Activated T-cell treated with anti-CD3 and anti-CD28 coated beads, Interleukin-2, amount 50 U/mL, for 72 hours (primary cell): ENCODE measurements around the gene TMEM87B. TPM values are rescaled to one million over a fixed set of nuclear protein-coding genes. Genes with fewer than 3 reads are reported as not detected.
A peak's percentile ranks its signal among the peaks of the same experiment; 100 is the strongest.

Experiments used
- ATAC-seq, 2 donors: fragments of 150-1000 bp; cut with Tn5 transposase; replicated peaks in 1 of 2; 2 replicates each; pipeline ENCODE4 v1.10.0; 2021; ENCODE audit warnings: moderate library complexity in 2 of 2, mild to moderate bottlenecking in 1 of 2
- DNase-seq, 2 donors: peaks; one replicate each; pipeline ENCODE4 v3.0.0; 2021 to 2022; ENCODE audit warnings: mixed read lengths in 1 of 2
- H3K27ac Mint-ChIP-seq: one replicate; pipeline ENCODE4 v1.8.0; 2022; ENCODE audit warnings: mild to moderate bottlenecking, moderate library complexity, mixed read lengths
- H3K27me3 Mint-ChIP-seq: one replicate; pipeline ENCODE4 v1.8.0; 2022; ENCODE audit warnings: low read depth, mixed read lengths
- H3K36me3 Mint-ChIP-seq, 2 donors: one replicate each; pipeline ENCODE4 v1.8.0; 2022; ENCODE audit warnings: mixed read lengths in 2 of 2, mild to moderate bottlenecking in 1 of 2; ENCODE audit not compliant: insufficient read depth in 2 of 2
- H3K4me1 Mint-ChIP-seq: one replicate; pipeline ENCODE4 v1.8.0; 2022; ENCODE audit warnings: low read depth, mixed read lengths
- H3K4me3 Mint-ChIP-seq, 2 donors: one replicate each; pipeline ENCODE4 v1.8.0; 2022; ENCODE audit warnings: mild to moderate bottlenecking in 2 of 2, mixed read lengths in 2 of 2, moderate library complexity in 2 of 2
- H3K9me3 Mint-ChIP-seq, 2 donors: one replicate each; pipeline ENCODE4 v1.8.0; 2022; ENCODE audit warnings: mixed read lengths in 2 of 2
- total RNA-seq, 2 donors: library from RNA; stranded (reverse); gene quantifications; one replicate each; pipeline ENCODE4 v1.2.3, GENCODE V29; 2022

TMEM87B gene
- total RNA-seq, 2 donors from 2014 or later: 31.2 to 36.4 TPM

DNA sequence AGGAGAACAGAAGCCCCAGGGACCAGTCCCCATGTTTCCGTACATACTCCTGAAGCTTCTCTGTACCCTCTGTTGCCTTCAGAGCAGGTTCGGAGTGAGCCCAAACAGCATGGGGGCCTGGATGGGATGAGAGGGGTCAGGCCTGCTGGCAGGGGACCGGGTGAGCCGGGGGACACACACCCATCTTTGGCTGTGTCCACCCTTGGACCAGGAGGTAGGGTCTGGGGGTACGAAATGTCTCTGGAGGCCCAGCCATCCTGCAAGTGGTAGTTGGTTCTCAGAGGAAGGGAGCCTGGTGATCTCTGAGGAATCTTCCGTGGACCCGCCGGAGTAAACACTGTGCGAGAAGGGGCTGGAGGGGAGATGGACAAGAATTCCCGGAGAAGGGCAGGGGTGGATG, 98.4 kb downstream of the TMEM87B start:
- Mint-ChIP-seq H3K4me1 (peaks cover 53% of the 10 kb centered on the region), H3K36me3 (no peaks in the 10 kb centered on the region), H3K4me3 (no peak overlapping the region), H3K27me3 (no peaks in the 10 kb centered on the region), H3K27ac (no peak overlapping the region), H3K9me3 (no peaks in the 10 kb centered on the region)
- DNase-seq (no peak), ATAC-seq (no peak)

DNA sequence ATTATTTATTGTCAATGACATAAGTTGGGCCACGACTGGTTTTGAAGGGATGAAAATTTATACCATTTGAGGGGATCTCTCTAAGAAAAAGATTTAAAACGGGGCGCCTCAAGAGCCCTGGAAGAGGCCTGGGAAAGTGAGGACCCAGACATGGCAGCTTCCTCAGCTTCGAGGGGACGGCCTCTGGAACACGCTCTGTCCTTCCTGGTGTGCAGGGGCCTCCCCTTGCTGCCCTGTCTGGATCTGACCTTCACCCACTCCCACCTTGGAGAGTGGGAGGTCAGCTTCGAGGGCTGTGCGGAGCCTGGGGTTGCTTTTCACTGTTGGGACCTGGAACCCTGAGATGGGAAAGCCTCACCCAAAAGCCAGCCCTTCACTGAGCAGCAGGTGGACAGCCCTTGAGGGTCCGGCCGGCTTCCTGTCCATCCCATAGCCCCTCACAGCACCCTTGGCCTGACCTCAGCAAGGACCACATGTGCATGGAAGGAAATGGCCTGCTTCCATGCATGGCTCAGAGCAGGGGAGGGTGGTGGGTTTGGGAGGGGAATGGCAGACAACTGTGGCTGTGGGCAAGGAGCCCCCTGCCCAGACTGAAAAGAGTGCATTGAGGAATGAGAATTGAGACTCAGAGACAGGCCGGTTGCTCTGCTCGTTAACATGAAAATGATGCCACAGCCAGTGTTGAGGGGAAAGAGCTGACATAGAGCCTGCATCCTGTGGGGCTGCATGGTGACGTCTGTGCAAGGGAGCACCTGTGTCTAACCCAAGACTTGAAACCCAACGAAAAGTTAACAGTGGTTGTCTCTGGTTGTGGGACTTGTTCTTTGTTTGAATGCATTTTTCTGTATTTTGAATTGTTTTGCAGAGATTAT, 99.4 kb downstream of the TMEM87B start:
- no peaks in the 10 kb centered on the region for H3K9me3 Mint-ChIP-seq
- H3K36me3 Mint-ChIP-seq: no peaks in the 10 kb centered on the region
- H3K4me1 Mint-ChIP-seq: peaks cover 53% of the 10 kb centered on the region
- H3K27me3 Mint-ChIP-seq: no peaks in the 10 kb centered on the region
- DNase-seq: peak; percentile 47 to 51
- peak overlapping the region; percentile 80 to 83 for H3K4me3 Mint-ChIP-seq
- ATAC-seq: peak; percentile 76 to 78
- H3K27ac Mint-ChIP-seq: peak overlapping the region; percentile 54

DNA sequence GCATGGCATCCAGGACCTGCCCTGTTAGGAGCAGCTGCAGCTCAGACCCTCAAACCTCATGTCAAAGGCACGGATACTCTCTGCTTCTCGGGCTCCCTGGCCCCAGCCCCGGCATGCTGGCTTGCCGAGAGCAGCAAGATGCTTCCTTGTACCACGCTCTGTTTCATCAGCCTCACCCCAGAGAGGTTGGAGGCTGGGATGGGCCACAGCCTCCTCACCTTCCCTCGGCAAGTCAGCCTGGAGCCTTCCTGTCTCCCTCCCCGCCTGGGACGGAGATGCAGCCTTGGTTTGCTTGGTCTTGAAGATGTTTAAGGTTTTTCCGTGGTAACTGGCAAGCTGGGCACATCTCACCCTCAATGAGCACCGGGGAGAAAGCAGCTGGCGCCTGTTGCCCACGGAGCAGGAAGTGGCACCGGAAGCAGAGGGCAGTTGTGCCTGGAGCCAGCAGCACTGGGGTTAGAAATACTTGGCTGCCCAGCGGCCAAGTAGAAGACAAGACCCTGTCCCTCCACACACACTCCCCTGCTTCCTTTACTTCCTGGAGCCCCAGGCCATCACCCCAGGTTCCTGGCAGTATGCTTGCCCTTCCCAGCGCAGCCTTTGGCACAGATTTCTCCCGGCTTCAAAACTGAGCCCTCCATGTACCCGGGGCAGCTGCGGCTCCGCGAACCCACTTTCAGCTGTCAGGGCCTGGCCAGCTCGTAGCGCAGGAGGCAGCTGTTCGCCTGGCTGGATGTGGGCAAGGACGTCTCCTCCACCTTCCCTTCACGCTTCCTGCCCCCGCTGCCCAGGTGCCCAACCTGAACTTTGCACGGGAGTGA, 100.5 kb downstream of the TMEM87B start:
- no peaks in the 10 kb centered on the region for H3K36me3 Mint-ChIP-seq
- no peaks in the 10 kb centered on the region for H3K9me3 Mint-ChIP-seq
- ATAC-seq: peak; percentile 43 to 61
- DNase-seq: peak; percentile 48 to 58
- H3K27me3 Mint-ChIP-seq: no peaks in the 10 kb centered on the region
- H3K27ac Mint-ChIP-seq: peak overlapping the region; percentile 77
- H3K4me1 Mint-ChIP-seq: peaks cover 53% of the 10 kb centered on the region
- H3K4me3 Mint-ChIP-seq: peak overlapping the region; percentile 80 to 83

DNA sequence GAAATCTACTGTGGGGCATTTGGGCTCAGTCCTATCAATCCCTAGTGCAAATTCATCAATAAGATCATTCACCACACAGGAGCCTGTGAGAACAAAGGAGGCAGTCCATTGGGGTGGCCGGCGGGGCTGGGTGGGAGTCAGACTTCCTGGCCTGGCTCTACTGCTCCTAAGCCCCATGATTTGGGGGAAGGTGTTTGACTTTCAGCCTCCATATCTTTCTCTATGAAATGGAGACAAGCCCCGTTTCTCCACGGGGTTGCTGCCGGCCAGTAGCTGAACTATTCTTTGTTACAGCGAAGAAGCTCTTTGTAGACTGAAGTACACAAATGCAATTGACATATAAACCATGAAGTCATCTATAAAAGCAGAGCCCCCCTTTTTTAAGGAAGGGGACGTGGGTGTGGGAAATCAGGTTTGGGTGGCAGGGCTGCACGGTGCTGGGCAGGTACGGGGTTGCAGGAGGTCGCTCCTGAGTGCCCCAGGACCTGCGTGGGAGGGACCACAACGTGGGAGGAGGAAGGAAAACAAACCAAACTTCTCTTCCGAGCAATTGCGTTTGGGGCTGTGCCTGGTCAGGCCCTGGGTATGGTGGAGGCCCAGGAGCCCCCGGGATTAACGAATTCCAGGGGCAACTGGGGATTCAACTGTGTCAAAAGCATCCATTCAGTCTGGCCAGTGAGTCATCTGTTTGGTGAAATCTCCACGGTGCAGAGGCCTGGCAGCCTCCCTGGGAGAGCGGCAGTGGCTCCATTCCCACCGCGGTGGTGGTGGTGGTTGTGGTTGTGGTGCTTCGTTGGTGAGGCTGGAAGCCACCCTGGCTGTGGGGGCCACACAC, 101.3 kb downstream of the TMEM87B start:
- Mint-ChIP-seq H3K27me3 (no peaks in the 10 kb centered on the region), H3K36me3 (no peaks in the 10 kb centered on the region), H3K4me3 (peak overlapping the region; percentile 80 to 83), H3K27ac (peak overlapping the region; percentile 77), H3K9me3 (no peaks in the 10 kb centered on the region), H3K4me1 (peaks cover 53% of the 10 kb centered on the region)
- ATAC-seq: peak; percentile 59 to 64
- peak; percentile 70 to 71 for DNase-seq

DNA sequence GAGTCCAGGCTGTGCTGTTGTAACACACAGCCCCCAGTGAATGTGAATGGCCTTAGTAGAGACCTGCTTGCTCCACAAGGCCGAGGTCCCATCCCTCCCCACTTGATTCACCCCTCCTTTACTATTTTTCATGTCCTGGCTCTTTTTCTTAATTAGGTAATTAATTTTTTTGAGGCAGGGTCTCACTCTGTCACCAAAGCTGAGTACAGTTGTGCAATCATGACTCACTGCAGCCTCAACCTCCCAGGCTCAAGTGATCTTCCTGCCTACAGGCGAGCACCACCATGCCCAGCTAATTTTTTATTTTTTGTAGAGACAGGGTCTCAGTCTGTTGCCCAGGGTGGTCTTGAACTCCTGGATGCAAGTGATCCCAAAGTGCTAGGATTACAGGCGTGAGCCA, 102.4 kb downstream of the TMEM87B start:
- H3K27me3 Mint-ChIP-seq: no peaks in the 10 kb centered on the region
- H3K4me1 Mint-ChIP-seq: peaks cover 53% of the 10 kb centered on the region

DNA sequence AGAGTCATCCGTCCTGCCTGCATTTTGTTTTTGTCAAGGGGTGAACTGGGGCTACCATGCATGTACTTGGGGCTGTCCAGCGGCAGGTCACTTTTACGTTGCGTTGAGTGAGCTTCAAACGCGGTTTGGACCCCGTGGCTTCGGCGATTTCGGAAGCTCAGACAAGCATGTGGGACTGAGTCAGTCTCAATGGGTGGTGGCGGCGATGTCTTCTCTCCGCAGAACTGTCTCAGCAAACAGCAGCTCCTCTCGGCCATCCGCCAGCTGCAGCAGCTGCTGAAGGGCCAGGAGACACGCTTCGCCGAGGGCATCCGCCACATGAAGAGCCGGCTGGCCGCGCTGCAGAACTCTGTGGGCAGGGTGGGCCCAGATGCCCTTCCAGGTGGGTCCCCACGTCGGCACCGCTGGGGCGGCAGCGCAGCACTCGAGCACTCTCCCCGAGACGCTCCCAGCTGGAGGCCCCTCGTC, 104.4 kb downstream of the TMEM87B start:
- Mint-ChIP-seq H3K4me3 (no peak overlapping the region), H3K27ac (no peak overlapping the region), H3K27me3 (no peaks in the 10 kb centered on the region), H3K36me3 (no peaks in the 10 kb centered on the region), H3K9me3 (no peaks in the 10 kb centered on the region), H3K4me1 (peaks cover 34% of the 10 kb centered on the region)
- ATAC-seq (no peak), DNase-seq (no peak)

More for the DNA sequence above, 102.4 kb downstream of the TMEM87B start:
- ATAC-seq (no peak), DNase-seq (peak in 1 of 2 donors; percentile 19)
- H3K9me3 Mint-ChIP-seq: no peaks in the 10 kb centered on the region
- H3K4me3 Mint-ChIP-seq: peak overlapping the region; percentile 37 to 57
- no peaks in the 10 kb centered on the region for H3K36me3 Mint-ChIP-seq
- no peak overlapping the region for H3K27ac Mint-ChIP-seq

DNA sequence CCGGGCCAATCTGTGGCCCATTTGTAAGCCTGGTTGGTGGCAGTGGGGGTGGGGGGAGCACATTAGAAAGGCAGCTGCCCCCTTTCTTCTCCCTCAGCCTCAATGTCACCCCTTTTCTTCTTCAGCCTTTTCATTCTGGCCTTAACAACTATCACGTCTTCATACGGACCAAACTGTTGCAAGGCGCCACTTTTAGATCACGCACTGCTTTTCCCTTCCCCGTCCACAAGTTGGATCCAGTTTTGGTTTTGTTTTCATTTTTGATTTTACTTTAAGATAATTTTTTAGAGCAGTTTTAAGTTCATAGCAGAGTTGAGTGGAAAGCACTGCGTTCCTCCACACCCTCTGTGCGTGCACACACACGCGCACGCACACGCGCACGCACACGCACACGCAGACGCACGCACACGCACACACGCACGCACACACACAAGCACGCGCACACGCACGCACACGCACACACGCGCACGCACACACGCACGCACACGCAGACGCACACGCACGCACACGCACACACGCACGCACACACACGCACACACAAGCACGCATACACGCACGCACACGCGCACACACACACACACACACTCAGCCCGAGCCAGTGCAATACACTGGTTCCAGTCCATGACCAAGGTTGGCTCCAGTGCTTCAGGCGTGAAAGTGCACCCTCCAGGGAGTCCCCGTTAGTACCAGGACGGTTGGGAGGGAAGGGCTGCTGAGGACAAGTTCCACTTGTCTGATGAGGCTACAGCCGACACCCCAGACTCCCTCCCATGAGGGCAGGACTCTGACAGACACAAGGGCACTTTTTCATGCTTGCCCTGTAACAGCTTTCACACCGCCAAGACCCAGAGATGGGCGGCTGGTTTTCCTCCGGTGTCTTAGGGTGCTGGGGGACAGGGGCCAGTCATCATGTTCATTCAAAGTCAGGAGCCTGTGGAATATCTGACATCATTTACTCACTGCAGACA, 105.5 kb downstream of the TMEM87B start:
- Mint-ChIP-seq H3K4me1 (peaks cover 23% of the 10 kb centered on the region), H3K27me3 (no peaks in the 10 kb centered on the region), H3K27ac (no peak overlapping the region), H3K36me3 (no peaks in the 10 kb centered on the region), H3K9me3 (no peaks in the 10 kb centered on the region), H3K4me3 (peak overlapping the region in 1 of 2 donors; percentile 13)
- ATAC-seq (no peak), DNase-seq (no peak)

DNA sequence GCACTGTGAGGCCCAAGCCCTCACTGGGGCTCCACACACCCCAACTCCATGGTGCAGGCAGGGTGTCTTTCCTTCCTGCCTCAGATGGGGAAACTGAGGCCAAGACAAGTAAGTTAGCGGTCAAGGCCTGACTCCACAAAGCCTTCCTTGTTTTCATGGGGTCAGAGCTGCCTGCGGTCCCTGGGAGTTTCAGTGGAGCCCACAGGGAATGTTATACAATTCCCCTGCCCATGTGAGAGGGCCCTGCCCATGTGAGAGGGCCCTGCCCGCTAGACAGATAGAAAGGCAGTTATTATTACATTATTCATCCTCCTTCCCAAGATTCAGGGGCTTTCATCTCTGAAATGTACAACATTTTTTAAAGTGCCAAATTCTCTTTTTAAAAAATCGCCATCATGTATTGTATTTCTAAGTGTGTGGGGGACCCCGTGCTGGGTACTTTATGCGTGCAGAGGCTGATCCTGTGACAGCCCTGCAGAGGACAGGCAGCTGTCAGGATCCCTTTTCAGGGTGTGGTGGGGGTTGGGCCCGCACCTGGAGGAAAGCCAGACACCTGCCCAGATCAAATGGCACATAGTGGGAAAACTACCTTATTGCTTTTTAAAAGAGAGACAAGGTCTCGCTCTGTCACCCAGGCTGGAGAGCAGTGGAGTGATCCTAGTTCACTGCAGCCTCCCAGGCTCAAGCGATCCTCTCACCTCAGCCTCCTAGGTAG, 106.5 kb downstream of the TMEM87B start:
- H3K9me3 Mint-ChIP-seq: no peaks in the 10 kb centered on the region
- H3K4me1 Mint-ChIP-seq: peaks cover 15% of the 10 kb centered on the region
- H3K27ac Mint-ChIP-seq: no peak overlapping the region
- DNase-seq (no peak), ATAC-seq (no peak)
- H3K27me3 Mint-ChIP-seq: no peaks in the 10 kb centered on the region
- H3K36me3 Mint-ChIP-seq: no peaks in the 10 kb centered on the region
- H3K4me3 Mint-ChIP-seq: no peak overlapping the region

DNA sequence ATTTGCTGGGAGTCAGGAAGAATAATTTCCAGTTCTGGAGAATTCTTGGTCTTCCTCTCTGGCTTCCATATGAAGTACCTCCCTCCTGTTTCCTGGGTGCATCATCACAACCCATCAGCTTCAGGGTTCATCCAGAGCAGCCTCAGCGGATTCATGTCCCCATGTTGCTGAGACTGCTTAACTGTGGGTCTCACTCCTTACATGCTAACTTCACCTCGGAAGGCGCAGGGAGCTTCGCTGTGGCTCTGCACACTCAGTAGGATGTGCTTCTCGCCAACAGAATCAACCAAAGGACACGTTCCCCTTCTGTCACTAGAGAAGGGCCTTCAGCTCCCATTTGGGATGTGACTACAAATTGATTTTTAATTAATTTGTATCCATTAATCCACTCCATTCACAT, 107.3 kb downstream of the TMEM87B start:
- no peaks in the 10 kb centered on the region for H3K36me3 Mint-ChIP-seq
- no peak overlapping the region for H3K27ac Mint-ChIP-seq
- ATAC-seq: no peak
- no peaks in the 10 kb centered on the region for H3K27me3 Mint-ChIP-seq
- H3K9me3 Mint-ChIP-seq: no peaks in the 10 kb centered on the region
- no peak for DNase-seq
- H3K4me3 Mint-ChIP-seq: no peak overlapping the region
- peaks cover 15% of the 10 kb centered on the region for H3K4me1 Mint-ChIP-seq

DNA sequence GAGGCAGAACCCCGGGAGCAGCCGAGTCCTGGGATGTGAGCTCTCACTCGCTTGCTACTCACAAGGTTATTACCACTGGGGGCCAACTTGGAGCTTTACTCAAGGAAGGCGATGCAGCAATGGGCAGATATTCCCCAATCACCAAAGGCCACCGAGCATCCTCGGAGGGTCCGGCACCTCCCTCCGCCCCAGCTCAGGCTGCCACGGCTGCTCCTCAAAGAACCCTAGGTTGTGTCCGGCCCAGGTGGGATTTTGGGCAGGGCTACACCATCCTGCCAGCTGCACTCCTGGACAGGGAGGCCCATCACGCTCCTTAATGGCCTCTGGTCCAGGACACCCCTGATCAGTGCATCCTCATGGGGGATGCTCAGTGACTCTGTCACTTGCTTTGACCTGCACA, 107.9 kb downstream of the TMEM87B start:
- Mint-ChIP-seq H3K27ac (no peak overlapping the region), H3K9me3 (no peaks in the 10 kb centered on the region), H3K36me3 (no peaks in the 10 kb centered on the region), H3K4me1 (peaks cover 14% of the 10 kb centered on the region), H3K27me3 (no peaks in the 10 kb centered on the region), H3K4me3 (no peak overlapping the region)
- no peak for DNase-seq
- ATAC-seq: no peak

DNA sequence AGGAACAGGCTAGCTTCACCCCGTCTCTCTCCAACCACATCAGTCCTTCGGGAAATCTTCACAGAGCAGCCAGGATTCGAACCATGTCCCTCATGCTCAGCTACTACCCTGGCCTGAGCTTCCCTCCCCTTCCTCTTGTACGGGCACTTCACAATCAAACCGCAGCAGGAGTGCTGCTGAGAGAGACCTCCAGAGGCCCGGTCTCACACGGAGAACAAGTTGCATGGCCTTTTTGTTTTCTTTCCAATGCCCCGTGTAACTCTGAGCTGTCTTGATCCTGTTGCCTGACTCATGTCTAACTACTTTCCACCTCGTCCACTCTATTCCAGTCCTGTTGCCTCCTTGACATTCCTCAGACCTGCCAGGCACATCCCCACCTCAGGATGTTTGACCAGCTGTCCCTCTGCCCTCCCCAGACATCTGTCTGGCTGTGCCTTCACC, 108.5 kb downstream of the TMEM87B start:
- H3K4me1 Mint-ChIP-seq: peaks cover 20% of the 10 kb centered on the region
- no peaks in the 10 kb centered on the region for H3K9me3 Mint-ChIP-seq
- no peak overlapping the region for H3K4me3 Mint-ChIP-seq
- no peaks in the 10 kb centered on the region for H3K27me3 Mint-ChIP-seq
- DNase-seq: no peak
- no peak overlapping the region for H3K27ac Mint-ChIP-seq
- no peak for ATAC-seq
- H3K36me3 Mint-ChIP-seq: no peaks in the 10 kb centered on the region
